A673 (cell line): ENCODE data around the gene KDM3A. TPM values are rescaled to one million over a fixed set of nuclear protein-coding genes. Genes with fewer than 3 reads are reported as not detected.
A peak's percentile ranks its signal among the peaks of the same experiment; 100 is the strongest.

Experiments used
- BruUV-seq: library from RNA; stranded (reverse); fragments of 400-500 nt; replicated peaks from 2 replicates; lab custom pipeline; 2021; lab: Mats Ljungman, UMichigan
- CTCF ChIA-PET: fragments of 300-600 bp; sonication (Branson Sonifier 250); formaldehyde crosslinking; loops from one replicate; lab custom pipeline; 2022; ENCODE audit warnings: antibody characterized with exemption; lab: Charles Lee
- POLR2A ChIA-PET: fragments of 300-600 bp; sonication (Branson Sonifier 250); formaldehyde crosslinking; loops from one replicate; lab custom pipeline; 2022; ENCODE audit warnings: antibody characterized with exemption; ENCODE audit not compliant: low non-redundant PET; lab: Charles Lee
- DNase-seq: peaks from one replicate; pipeline ENCODE4 v3.0.0-alpha.2; 2015; ENCODE audit warnings: low spot score
- H3K27ac ChIP-seq: fragments of 200-600 bp; sonication (generic); 2 replicates; pipeline ENCODE4 v1.5.1; 2016; ENCODE audit warnings: mixed run types, low read depth, mild to moderate bottlenecking, mixed read lengths, antibody characterized with exemption, low read length; ENCODE audit not compliant: poor library complexity, severe bottlenecking
- H3K27me3 ChIP-seq: fragments of 200-600 bp; sonication (generic); replicated peaks from 2 replicates; pipeline ENCODE4 v1.6.1; 2017; ENCODE audit warnings: mixed run types, low read depth, mild to moderate bottlenecking, mixed read lengths, antibody characterized with exemption, low read length; ENCODE audit not compliant: insufficient read depth, poor library complexity
- H3K36me3 ChIP-seq: fragments of 200-600 bp; sonication (generic); 2 replicates; pipeline ENCODE4 v1.6.1; 2016; ENCODE audit warnings: mixed run types, mild to moderate bottlenecking, mixed read lengths, antibody characterized with exemption, low read length; ENCODE audit not compliant: insufficient read depth, poor library complexity, severe bottlenecking
- H3K4me1 ChIP-seq: fragments of 200-600 bp; sonication (generic); 2 replicates; pipeline ENCODE4 v1.6.1; 2017; ENCODE audit warnings: mixed run types, mild to moderate bottlenecking, mixed read lengths, antibody characterized with exemption, low read length; ENCODE audit not compliant: insufficient read depth, poor library complexity, severe bottlenecking
- H3K4me3 ChIP-seq: fragments of 200-600 bp; sonication (generic); 2 replicates; pipeline ENCODE4 v1.5.1; 2016; ENCODE audit warnings: low read depth, mixed run types, mild to moderate bottlenecking, mixed read lengths, low read length; ENCODE audit not compliant: poor library complexity, severe bottlenecking
- H3K9me3 ChIP-seq: fragments of 200-600 bp; sonication (generic); 2 replicates; pipeline ENCODE4 v1.6.1; 2016; ENCODE audit warnings: mixed run types, low read depth, mild to moderate bottlenecking, mixed read lengths, antibody characterized with exemption, low read length; ENCODE audit not compliant: poor library complexity, severe bottlenecking
- EZH2 ChIP-seq: fragments of 200-600 bp; sonication (generic); IDR thresholded peaks from 2 replicates; pipeline ENCODE4 v1.6.1; 2017; ENCODE audit warnings: borderline replicate concordance, low read depth, mild to moderate bottlenecking, mixed read lengths, antibody characterized with exemption, low read length; ENCODE audit not compliant: poor library complexity, severe bottlenecking
- intact Hi-C: fragments of 100-400 bp; cut with micrococcal nuclease; formaldehyde crosslinking; loops from one replicate; pipeline ENCODE4 v1.10.0; 2022; ENCODE audit not compliant: unreplicated experiment
- total RNA-seq: library from RNA; stranded (reverse); gene quantifications from 2 replicates; pipeline ENCODE4 v1.2.3, GENCODE V29; 2021
- TF ChIP-seq, protein P1 (sequence below): fragments of 300-800, 200-600 bp; sonication (generic); conservative IDR thresholded peaks from 2 replicates; pipeline ENCODE4 v1.5.1; 2017; ENCODE audit warnings: low read depth, mild to moderate bottlenecking, antibody characterized with exemption, low read length, moderate library complexity, mixed read lengths

The KDM3A gene
- total RNA-seq, 1 experiment from 2014 or later = 40.7 TPM

DNA sequence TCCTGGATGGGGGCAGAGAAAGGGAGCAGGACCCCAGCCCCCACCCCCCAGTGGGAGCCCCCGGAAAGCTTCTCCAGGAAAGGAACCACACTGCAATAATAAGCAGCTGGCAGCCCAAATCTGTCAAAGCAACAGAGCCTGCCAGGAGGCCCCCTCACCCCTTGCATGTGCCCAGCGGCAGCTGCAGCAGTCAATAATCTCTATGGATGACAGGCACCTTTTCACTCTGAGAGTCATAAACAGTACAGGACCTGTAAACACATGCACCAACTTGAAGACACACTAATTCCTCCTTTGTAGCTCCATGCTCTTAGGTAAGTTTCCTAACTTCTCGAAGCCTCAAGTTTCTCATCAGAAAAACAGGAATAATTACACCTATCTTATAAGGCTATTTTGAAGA lies 26.2 kb upstream of the KDM3A start:
- POLR2A ChIA-PET = interaction anchor here (0.6 kb wide), 1 partner anchor 192 kb away, joined by 6 read pairs; no protein-coding TSS in a partner anchor
- intact Hi-C loops = no loop called here
- Histone ChIP-seq H3K27me3 (no peaks in the 10 kb centered on the region), H3K4me3 (no peak overlapping the region), H3K27ac (peak overlapping the region; percentile 48), H3K9me3 (no peaks in the 10 kb centered on the region), H3K36me3 (no peaks in the 10 kb centered on the region), H3K4me1 (peaks cover 41% of the 10 kb centered on the region)
- TF ChIP-seq EZH2 = no peak
- TF ChIP-seq, protein P1, sequence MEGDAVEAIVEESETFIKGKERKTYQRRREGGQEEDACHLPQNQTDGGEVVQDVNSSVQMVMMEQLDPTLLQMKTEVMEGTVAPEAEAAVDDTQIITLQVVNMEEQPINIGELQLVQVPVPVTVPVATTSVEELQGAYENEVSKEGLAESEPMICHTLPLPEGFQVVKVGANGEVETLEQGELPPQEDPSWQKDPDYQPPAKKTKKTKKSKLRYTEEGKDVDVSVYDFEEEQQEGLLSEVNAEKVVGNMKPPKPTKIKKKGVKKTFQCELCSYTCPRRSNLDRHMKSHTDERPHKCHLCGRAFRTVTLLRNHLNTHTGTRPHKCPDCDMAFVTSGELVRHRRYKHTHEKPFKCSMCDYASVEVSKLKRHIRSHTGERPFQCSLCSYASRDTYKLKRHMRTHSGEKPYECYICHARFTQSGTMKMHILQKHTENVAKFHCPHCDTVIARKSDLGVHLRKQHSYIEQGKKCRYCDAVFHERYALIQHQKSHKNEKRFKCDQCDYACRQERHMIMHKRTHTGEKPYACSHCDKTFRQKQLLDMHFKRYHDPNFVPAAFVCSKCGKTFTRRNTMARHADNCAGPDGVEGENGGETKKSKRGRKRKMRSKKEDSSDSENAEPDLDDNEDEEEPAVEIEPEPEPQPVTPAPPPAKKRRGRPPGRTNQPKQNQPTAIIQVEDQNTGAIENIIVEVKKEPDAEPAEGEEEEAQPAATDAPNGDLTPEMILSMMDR = no peak
- BruUV-seq = no TSS peak
- DNase-seq = peak; percentile 40
- CTCF ChIA-PET = no interaction called here

DNA sequence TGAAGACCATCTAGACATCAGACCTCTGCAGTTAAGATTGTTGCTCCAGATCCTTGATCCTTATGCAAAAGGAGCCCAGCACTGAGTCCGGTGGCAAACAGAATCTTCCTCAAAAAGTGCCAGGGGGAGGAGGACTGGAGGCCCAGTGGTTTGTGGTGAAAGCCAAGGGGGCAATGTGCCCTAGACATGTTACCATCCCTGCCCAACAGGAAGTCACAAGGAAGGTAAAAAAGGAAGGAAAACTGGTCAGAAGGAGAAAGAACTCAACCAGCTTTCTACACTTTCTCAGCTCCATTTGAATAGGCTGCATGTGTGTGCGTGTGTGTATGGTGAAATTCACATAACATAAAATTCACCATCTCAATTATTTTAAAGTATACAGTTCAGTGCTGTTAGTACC lies 25.0 kb upstream of the KDM3A start:
- ChIA-PET CTCF (no interaction called here), POLR2A (no interaction called here)
- peaks cover 41% of the 10 kb centered on the region for H3K4me1 ChIP-seq
- H3K27ac ChIP-seq = peak overlapping the region; percentile 29
- BruUV-seq = no TSS peak
- intact Hi-C loops = no loop called here
- H3K27me3 ChIP-seq = no peaks in the 10 kb centered on the region
- DNase-seq = no peak
- H3K36me3 ChIP-seq = no peaks in the 10 kb centered on the region
- TF ChIP-seq, protein P1 = no peak
- TF ChIP-seq EZH2 = no peak
- H3K4me3 ChIP-seq = no peak overlapping the region
- no peaks in the 10 kb centered on the region for H3K9me3 ChIP-seq

DNA sequence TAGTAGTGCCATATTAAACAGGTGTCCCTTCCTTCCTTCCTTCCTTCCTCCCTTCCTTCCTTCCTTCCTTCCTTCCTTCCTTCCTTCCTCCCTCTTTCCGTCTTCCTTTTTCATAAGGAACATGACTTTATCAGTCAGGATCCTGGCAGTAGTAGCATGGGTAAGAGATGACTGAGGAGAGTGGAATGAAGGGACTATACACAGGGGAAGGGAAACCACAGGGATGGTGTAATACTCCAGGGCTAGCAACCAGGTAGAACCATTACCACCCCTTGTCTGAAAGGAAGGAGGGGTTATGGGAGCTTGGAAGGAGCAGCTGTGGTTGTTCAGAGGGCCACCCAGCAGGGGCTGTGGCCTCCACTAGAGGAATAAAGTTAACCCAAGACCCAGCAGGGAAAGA lies 23.2 kb upstream of the KDM3A start:
- H3K36me3 ChIP-seq = no peaks in the 10 kb centered on the region
- POLR2A ChIA-PET = no interaction called here
- TF ChIP-seq, protein P1 = no peak
- no peak for TF ChIP-seq EZH2

More for the DNA sequence above, 23.2 kb upstream of the KDM3A start:
- Histone ChIP-seq H3K9me3 (no peaks in the 10 kb centered on the region), H3K4me3 (no peak overlapping the region), H3K27me3 (no peaks in the 10 kb centered on the region), H3K27ac (peak overlapping the region; percentile 21), H3K4me1 (peaks cover 41% of the 10 kb centered on the region)
- BruUV-seq = no TSS peak
- peak; percentile 78 for DNase-seq
- intact Hi-C loops = no loop called here
- CTCF ChIA-PET = no interaction called here
